GM19452 (cell line): ENCODE results near the gene C11orf91.

Experiments
- ATAC-seq: cut with Tn5 transposase; IDR thresholded peaks from one replicate; pipeline ENCODE4 v1.9.1; 2021; ENCODE audit not compliant: unreplicated experiment

C11orf91 gene

GRCh38 chr11:33654594-33654993 is 46.0 kb downstream of the C11orf91 start:
- ATAC-seq, result no peak

- ATAC-seq, result no peak
Observed at GRCh38 chr11:33652930-33653329, 47.7 kb downstream of the C11orf91 start.

GRCh38 chr11:33652431-33652830 is 48.2 kb downstream of the C11orf91 start:
- ATAC-seq, result no peak

DNA sequence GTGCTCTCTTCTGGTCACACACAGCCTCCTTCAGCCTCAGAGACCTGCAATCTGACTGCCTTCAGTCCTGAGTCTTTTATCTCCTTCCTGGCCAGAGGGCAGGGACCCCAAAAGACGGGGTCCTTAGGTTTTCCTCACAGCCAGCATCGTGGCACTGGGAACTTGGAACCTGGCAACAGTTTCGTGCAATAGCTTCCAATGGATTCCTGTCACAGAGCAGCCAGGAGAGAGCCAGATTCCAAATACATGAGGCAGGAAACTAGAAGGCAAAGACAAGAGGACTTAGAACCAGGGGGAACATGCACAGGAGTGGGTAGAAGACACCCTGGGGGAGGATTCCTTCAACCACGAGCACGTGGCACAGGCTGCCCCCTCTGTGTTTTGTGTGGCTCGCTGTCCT is 48.6 kb downstream of the C11orf91 start:
- no peak for ATAC-seq

DNA sequence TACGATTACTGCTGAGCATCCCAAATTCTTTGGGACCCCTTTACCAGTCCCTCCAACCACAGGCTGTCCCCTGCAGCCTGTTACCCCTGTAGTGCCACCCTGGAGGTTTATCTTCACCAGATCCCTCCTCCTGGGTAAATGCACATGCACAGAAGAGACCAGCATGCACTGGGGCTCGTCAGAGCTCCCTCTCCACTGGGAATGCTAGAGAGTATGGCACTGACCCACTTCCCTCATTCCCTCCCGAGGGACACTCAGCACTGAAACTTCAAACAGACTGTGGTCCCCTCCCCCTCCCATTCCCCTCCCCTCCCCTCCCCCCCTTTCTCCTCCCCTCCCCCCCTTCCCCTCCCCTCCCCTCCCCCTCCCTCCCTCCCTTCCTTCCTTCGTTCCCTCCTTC is 49.1 kb downstream of the C11orf91 start:
- no peak for ATAC-seq

GRCh38 chr11:33649944-33650343 is 50.7 kb downstream of the C11orf91 start:
- no peak for ATAC-seq
